Measurements from ENCODE around the gene FOXJ3. TPM values are rescaled to one million over a fixed set of nuclear protein-coding genes. Genes with fewer than 3 reads are reported as not detected.

Gene FOXJ3
- total and polyA plus RNA-seq, 2 experiments from 2014 or later = 19.0 to 39.0 TPM

GRCh38 chr1:42219627-42220026 is 115.4 kb downstream of the FOXJ3 start:
- H3K27me3 ChIP-seq = no peaks in the 10 kb centered on the region
- no peaks in the 10 kb centered on the region for H3K9me2 ChIP-seq (replicated peaks; ENCODE audit: insufficient read depth)
- no peak for TF ChIP-seq EZH2phosphoT487 (IDR thresholded peaks at IDR 0.05; ENCODE audit: low read depth, severe bottlenecking, unreplicated experiment)
- TF ChIP-seq CTCF (IDR thresholded peaks at IDR 0.05; ENCODE audit: poor library complexity) = no peak
- no peak for TF ChIP-seq EZH2 (IDR thresholded peaks at IDR 0.05; ENCODE audit: borderline replicate concordance)
- H3K27ac ChIP-seq = no peak overlapping the region
- H3K4me2 ChIP-seq = no peak overlapping the region
- WGBS (ENCODE audit: low lambda C conversion rate, missing lambda C conversion rate) = 79% methylated on average over 1 of the region's 1 CpG
- no peak overlapping the region for H3K4me3 ChIP-seq
- H3K9me3 ChIP-seq (ENCODE audit: low read depth) = no peaks in the 10 kb centered on the region
- peaks cover 5% of the 10 kb centered on the region for H4K20me1 ChIP-seq (ENCODE audit: insufficient read depth, poor library complexity, severe bottlenecking)
- no peak for DNase-seq (ENCODE audit: low spot score)
- H3K36me3 ChIP-seq (replicated peaks; ENCODE audit: insufficient read depth, low read depth) = no peaks in the 10 kb centered on the region
- H2AFZ ChIP-seq = no peak overlapping the region
- no peaks in the 10 kb centered on the region for H3K4me1 ChIP-seq (ENCODE audit: insufficient read depth)
- H3K79me2 ChIP-seq = peaks cover 71% of the 10 kb centered on the region

- WGBS (ENCODE audit: low lambda C conversion rate, missing lambda C conversion rate) = 59% methylated on average over 1 of the region's 1 CpG
- TF ChIP-seq EZH2phosphoT487 (IDR thresholded peaks at IDR 0.05; ENCODE audit: low read depth, severe bottlenecking, unreplicated experiment) (no peak), EZH2 (IDR thresholded peaks at IDR 0.05; ENCODE audit: borderline replicate concordance) (no peak), CTCF (IDR thresholded peaks at IDR 0.05; ENCODE audit: poor library complexity) (no peak)
- peak; percentile 37 for DNase-seq (ENCODE audit: low spot score)
- Histone ChIP-seq H3K79me2 (peaks cover 71% of the 10 kb centered on the region), H3K27ac (peak overlapping the region; percentile 38), H3K4me2 (no peak overlapping the region), H4K20me1 (ENCODE audit: insufficient read depth, poor library complexity, severe bottlenecking) (peaks cover 5% of the 10 kb centered on the region), H3K36me3 (replicated peaks; ENCODE audit: insufficient read depth, low read depth) (no peaks in the 10 kb centered on the region), H3K4me1 (ENCODE audit: insufficient read depth) (peaks cover 8% of the 10 kb centered on the region), H3K4me3 (no peak overlapping the region), H3K9me2 (replicated peaks; ENCODE audit: insufficient read depth) (no peaks in the 10 kb centered on the region), H2AFZ (no peak overlapping the region), H3K27me3 (no peaks in the 10 kb centered on the region), H3K9me3 (ENCODE audit: low read depth) (no peaks in the 10 kb centered on the region)
Observed at GRCh38 chr1:42214447-42214871, 120.6 kb downstream of the FOXJ3 start.

- H2AFZ ChIP-seq = no peak overlapping the region
- no peak for DNase-seq (ENCODE audit: low spot score)
- no peak overlapping the region for H3K4me3 ChIP-seq
- H3K4me2 ChIP-seq = no peak overlapping the region
- no peak for TF ChIP-seq EZH2 (IDR thresholded peaks at IDR 0.05; ENCODE audit: borderline replicate concordance)
- TF ChIP-seq CTCF (IDR thresholded peaks at IDR 0.05; ENCODE audit: poor library complexity) = no peak
- no peak for TF ChIP-seq EZH2phosphoT487 (IDR thresholded peaks at IDR 0.05; ENCODE audit: low read depth, severe bottlenecking, unreplicated experiment)
- no peaks in the 10 kb centered on the region for H3K9me3 ChIP-seq (ENCODE audit: low read depth)
- no peak overlapping the region for H3K27ac ChIP-seq
- WGBS (ENCODE audit: low lambda C conversion rate, missing lambda C conversion rate) = 100% methylated on average over 2 of the region's 2 CpGs
- no peaks in the 10 kb centered on the region for H3K9me2 ChIP-seq (replicated peaks; ENCODE audit: insufficient read depth)
- peaks cover 70% of the 10 kb centered on the region for H3K79me2 ChIP-seq
- H4K20me1 ChIP-seq (ENCODE audit: insufficient read depth, poor library complexity, severe bottlenecking) = peaks cover 5% of the 10 kb centered on the region
- no peaks in the 10 kb centered on the region for H3K36me3 ChIP-seq (replicated peaks; ENCODE audit: insufficient read depth, low read depth)
- H3K4me1 ChIP-seq (ENCODE audit: insufficient read depth) = peaks cover 8% of the 10 kb centered on the region
- H3K27me3 ChIP-seq = no peaks in the 10 kb centered on the region
Observed at GRCh38 chr1:42211224-42211623, 123.8 kb downstream of the FOXJ3 start.
